DMS 273 (cell line): ENCODE results near the gene RESP18.
"Not testable (repeated sequence)": the region's sequence is repeated elsewhere in the genome, so short reads cannot be mapped to it uniquely, and the experiment has no call there.

Source experiments
- DNase-seq: peaks from one replicate; lab custom pipeline; 2025; ENCODE audit not compliant: unreplicated experiment; lab: John Stamatoyannopoulos, UW

The RESP18 gene

GRCh38 chr2:219292616-219293015 lies 39.9 kb downstream of the RESP18 start:
- DNase-seq: no peak

- DNase-seq: no peak
Measured at GRCh38 chr2:219291910-219292490, 40.5 kb downstream of the RESP18 start.

- no peak for DNase-seq
Measured at GRCh38 chr2:219291394-219291793, 41.1 kb downstream of the RESP18 start.

GRCh38 chr2:219290381-219291171 lies 42.0 kb downstream of the RESP18 start:
- DNase-seq: no peak

GRCh38 chr2:219289537-219290361 lies 42.8 kb downstream of the RESP18 start:
- peak; percentile 93 for DNase-seq

GRCh38 chr2:219289195-219289536 lies 43.4 kb downstream of the RESP18 start:
- DNase-seq: no peak

GRCh38 chr2:219287580-219288265 lies 44.8 kb downstream of the RESP18 start:
- DNase-seq: peak; percentile 46

GRCh38 chr2:219287116-219287440 lies 45.5 kb downstream of the RESP18 start:
- not testable (repeated sequence) for DNase-seq

- no peak for DNase-seq
Measured at GRCh38 chr2:219286436-219287115, 46.0 kb downstream of the RESP18 start.

- DNase-seq: peak; percentile 90
Measured at GRCh38 chr2:219285894-219286425, 46.6 kb downstream of the RESP18 start.

- DNase-seq: no peak
Measured at GRCh38 chr2:219285373-219285735, 47.2 kb downstream of the RESP18 start.

- no peak for DNase-seq
Measured at GRCh38 chr2:219284501-219285372, 47.8 kb downstream of the RESP18 start.

GRCh38 chr2:219282943-219283581 lies 49.5 kb downstream of the RESP18 start:
- no peak for DNase-seq

GRCh38 chr2:219282375-219282774 lies 50.2 kb downstream of the RESP18 start:
- peak; percentile 58 for DNase-seq

- no peak for DNase-seq
Measured at GRCh38 chr2:219281588-219281987, 51.0 kb downstream of the RESP18 start.

- DNase-seq: no peak
Measured at GRCh38 chr2:219280651-219281050, 51.9 kb downstream of the RESP18 start.

- DNase-seq: no peak
Measured at GRCh38 chr2:219279916-219280516, 52.5 kb downstream of the RESP18 start.

GRCh38 chr2:219279151-219279915 lies 53.2 kb downstream of the RESP18 start, which contains the start of gene DNAJB2:
TSS of gene DNAJB2 (plus strand) at chr2:219279366. CDS start at chr2:219279834, 468 bp downstream.
- peak; percentile 99 for DNase-seq
